ENCODE measurements around the gene MTMR1.

The MTMR1 gene

DNA sequence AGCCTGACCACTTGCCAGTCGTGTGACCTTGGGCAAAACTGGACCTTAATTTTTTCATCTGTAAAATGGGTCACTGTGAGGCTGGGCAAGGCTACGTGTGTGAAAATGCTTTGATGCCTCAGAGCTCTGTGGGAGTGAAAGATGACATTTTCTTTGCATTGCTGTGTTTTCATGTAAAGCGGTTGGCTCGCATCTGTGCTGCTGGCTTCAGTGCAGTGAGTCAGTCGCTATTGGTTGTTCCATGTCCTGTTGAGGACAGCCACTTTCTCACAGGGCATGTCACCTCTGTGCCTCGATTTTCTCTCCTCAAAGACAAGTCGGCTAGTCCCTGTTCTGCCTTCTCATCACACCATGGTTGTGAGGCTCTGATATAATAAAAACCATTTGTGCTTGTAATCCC is 4.4 kb downstream of the MTMR1 start:
- FAIRE-seq = no peak

DNA sequence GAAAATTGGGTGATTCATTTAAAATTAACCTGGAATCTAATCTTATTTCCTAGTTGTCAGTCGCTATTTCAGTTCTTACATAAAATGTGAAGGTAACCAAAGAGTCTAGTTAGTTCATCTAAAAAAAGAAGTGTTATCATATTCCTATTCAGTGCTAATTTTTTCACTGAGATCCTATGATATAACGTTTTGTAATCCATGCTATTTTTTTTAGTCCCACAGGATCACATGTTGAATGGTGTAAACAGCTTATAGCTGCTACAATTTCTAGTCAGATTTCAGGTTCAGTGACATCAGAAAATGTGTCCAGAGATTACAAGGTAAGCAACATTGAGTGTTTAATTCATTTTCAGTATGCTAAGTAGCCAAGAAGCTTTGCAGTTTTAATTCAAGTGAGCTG is 5.8 kb downstream of the MTMR1 start:
- FAIRE-seq = no peak

DNA sequence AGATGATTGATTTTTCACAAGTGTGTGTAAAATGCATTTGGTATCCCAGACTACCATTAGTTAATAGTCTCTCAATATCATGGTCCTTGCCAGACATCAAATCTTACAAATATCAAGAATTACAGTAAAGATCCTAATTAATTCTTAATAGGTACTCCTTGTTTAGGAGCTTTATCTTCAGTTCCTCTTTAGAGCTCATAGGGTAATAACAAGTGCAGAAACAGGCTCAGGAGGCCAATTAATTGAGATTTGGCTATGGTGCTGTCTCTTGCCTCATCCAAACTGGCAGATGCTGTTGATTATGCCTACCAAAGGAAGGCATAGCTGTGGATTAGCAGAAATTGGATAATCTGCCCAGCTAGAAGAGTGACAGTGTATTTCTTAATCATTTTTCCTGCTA is 6.9 kb downstream of the MTMR1 start:
- FAIRE-seq = no peak

DNA sequence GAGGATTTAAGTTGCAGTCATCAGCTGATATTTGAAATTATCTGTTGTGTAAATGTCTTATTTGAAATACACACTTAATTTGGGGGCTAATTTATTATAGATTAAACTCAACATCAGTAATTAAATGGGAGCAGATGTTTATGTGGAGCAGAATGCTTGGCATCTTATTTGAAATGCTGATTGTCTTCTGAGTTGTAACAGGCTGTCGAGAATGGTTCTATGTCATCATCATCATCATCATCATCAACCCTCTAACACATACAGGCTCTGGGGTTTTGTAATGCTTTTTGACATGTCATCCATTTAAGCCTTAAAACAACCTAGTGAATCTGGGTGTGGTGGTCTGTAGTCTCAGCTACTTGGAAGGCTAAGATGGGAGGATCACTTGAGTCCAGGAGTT is 8.2 kb downstream of the MTMR1 start:
- no peak for FAIRE-seq

DNA sequence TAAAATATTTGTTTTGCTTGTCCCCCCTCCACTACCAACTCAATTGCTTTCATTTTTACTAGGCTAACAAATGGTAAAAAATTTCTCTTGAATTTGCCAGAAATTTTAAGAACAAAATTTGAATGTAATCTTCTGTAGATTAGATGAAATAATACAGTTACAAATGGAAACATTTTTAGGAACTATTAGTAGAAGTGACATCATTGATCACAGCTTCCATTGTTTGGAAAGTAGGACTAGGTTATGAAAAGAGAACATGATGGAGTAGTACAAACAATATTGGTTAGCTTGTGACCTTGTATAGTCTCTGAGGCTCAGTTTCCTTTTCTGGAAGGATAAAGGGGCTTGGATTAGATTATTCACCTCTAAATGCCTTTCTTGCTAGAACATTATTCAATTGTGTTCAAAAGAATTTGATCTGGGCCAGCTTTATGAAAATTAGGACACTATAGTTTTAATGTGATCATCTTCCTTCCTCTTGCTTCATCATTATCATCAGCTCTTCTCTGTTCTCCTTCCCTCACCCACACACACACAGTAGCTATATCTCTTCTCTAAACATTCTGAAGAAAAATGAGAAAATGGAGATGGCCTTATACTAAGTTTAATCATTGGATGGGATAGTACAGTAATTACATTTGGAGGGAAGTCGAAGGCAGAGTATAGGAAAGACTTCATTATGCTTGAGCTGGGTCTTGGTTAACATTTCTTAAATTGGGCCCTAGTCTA is 9.9 kb downstream of the MTMR1 start:
- FAIRE-seq = no peak

DNA sequence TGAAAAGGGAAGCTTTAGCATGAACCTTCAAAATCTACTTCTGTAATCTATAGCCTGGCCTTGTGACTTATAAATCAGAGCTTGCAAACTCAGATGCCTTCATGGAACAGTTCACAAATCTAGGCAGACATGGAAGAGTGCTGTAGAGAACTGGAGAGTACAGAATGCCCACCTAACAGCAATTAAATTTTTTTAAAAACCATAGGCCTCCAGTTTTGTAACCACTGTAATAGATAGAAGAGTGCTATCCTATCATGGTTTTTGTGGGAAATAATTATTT is 10.4 kb downstream of the MTMR1 start:
- no peak for FAIRE-seq

DNA sequence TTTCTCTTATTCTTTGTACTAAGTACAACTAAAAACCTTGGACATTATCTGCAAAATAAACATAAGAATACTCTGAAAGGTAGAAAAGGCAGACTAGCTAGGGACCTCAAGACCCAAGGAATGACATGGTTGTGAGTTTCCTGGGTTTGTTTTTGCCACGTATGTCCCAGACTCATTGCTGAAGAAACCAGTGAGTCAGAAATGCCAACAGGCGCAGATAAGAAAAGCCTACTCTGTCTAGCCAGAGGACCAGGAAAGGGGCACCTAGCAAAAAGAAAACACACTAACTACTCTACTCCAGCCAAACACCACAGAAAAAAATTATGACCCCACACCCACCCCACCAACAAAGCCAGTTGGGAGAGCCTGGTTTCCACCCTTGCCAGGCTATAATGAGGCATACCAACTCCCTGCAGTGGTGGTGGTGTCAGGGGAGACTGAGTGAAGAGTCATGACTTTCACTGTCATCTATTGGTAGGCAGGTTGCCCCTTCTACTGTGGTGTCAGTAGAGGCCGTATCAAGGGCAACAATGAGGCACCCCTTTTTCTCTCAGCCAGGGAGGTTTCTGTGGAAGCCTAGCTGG is 10.9 kb downstream of the MTMR1 start:
- no peak for FAIRE-seq

DNA sequence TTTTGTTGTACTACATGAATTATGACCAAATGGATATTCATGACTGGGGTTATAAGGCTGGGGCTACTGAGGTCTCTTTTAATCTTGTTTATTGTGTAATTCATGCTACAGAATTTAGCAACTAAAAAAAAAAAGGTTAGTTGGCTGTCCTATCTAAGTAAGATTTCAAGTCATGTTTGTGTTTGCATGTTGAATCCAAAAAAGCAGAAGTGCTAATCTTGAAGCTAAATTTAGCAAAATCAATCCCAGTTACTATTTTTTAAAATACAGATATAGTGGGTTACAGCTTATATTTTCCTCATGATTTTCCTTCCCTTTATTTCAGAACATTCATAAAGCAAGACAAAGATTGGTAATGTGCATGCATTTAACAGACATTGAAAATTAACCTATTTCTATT is 19.4 kb downstream of the MTMR1 start:
- no peak for FAIRE-seq

DNA sequence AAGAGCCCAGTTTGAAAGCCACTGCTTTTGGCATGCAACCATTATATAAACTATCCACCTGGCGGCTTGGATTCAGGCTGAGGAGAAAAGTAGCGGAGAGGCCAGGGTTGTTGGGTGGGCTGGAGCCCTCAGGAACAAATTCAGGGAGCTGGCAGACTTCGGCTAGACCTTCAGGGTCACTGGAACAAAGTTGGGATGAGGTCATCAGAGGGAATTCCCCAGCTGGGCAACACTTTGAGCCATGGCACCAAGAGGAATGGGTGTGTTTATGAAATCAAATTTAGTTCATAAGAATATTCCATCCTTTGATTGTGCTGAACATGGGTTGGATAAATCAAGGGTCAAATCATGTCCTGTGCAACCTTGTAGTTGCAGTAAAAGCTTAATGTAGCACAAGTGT is 22.0 kb downstream of the MTMR1 start:
- FAIRE-seq = no peak

DNA sequence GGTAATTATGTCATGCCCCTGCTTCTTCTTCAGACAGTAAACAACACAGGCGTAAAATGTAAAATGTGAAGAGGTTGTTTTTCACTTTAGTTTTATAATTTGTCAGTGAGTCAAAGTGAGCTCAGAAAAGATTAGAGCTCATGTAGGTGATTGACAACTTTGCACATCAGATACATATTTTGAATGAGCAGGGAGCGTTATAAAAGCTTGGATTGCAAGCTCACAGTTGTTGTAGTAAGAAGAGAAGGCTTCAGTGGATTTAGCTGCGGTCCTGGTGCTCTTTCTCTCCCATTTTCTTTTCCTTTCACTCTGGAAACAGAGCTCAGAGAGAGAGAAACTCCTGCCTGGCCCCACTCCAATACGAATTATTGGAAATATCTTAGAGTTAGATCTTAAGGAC is 26.4 kb downstream of the MTMR1 start:
- FAIRE-seq = no peak

DNA sequence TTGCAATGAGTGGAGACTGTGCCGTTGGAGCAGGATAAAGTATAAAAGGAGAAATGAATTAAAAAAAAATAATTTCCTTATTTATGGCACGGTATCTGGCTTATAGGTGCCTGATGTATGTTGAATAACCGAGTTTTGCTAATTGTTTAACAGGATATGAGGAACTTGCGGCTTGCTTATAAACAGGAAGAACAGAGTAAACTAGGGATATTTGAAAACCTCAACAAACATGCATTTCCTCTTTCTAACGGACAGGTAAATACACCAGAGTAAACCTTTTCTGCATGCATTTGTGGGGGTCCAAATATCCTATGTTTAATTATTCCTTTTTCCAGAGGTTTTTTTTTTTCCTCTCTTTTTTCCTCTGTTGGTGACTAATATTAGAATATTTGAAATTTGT is 36.8 kb downstream of the MTMR1 start:
- FAIRE-seq = no peak

DNA sequence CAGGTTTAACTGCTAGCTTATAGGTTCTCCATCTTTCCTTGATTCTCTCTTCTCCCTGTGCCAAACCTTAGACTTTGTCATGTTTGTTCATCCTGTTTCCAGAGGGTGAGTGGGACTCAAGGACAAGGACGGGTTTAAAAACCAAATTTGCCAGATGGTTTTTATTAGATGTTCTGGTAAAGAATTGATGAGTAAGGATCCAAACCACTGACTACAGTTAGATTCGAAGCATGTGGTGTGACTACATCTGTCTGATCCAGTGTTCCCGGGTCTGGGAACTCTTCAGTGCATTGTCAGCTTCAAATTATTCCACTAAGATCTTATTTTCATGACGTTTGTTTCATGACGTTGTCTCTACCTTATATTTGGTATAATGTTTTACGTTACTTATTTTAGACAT is 37.5 kb downstream of the MTMR1 start:
- no peak for FAIRE-seq

DNA sequence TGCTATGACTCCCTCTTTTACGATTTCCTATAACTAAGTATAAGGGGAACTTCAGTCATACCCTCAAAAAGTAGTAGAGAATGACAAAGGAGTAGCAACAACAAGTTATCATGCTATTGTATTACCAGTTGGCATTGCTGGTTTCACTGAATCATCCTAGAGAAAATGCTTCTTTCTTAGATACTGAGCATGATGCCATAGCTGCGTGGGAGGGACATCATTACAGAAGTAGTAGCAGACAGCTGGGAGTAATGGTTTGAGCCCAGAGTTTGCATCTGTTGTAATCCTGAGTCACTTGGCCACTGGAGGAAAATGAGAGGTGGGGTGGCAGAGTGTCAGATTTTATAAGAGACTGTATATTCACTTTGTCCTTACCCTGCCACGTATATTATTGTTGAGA is 38.6 kb downstream of the MTMR1 start:
- FAIRE-seq = no peak

DNA sequence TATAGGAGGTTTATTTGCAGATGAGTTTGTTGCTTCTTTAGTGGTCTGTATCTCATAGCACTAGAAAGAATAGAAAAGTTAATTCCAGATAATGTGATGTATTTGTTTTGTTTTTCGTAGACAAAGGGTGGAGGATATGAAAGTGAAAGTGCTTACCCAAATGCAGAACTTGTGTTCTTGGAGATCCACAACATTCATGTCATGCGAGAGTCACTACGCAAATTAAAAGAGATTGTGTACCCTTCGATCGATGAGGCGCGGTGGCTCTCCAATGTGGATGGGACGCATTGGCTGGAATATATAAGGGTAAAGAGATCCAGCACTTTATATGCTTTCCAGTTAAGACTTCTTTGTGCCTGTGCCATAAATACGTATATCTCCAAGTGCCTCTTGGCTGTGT is 43.3 kb downstream of the MTMR1 start:
- FAIRE-seq = no peak

DNA sequence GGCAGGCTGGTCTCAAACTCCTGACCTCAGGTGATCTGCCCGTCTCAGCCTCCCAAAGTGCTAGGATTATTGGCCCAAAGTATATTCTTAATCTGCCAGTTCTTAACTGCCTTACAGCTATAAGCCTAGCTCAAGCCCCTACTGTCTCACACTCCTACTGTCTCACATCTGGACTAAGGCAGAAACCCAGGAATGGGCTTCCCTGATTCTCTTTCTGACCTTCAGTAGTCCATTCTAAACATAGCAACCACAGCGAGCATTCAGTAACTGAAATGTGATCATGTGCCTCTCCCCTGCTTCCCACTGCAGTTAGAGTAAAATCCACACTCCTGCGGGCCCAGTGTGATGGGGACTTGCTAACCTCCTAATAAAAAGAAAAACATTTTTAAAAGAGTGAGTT is 58.9 kb downstream of the MTMR1 start:
- no peak for FAIRE-seq

DNA sequence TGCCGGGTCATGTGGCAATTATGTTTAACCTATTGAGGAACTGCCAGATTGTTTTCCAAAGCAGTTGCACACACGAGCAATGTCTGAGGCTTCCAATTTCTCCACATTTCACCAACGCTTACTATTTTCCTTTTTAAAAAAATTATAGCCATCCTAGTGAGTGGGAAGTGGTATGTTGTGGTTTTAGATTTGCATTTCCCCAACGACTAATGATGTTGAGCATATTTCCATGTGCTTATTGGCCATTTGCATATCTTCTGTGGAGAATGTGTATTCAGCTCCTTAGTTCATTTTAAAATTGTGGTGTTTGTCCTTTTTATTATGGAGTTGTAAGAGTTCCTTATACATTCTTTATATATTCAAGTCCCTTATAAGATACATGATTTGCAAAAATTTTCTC is 60.2 kb downstream of the MTMR1 start:
- no peak for FAIRE-seq

DNA sequence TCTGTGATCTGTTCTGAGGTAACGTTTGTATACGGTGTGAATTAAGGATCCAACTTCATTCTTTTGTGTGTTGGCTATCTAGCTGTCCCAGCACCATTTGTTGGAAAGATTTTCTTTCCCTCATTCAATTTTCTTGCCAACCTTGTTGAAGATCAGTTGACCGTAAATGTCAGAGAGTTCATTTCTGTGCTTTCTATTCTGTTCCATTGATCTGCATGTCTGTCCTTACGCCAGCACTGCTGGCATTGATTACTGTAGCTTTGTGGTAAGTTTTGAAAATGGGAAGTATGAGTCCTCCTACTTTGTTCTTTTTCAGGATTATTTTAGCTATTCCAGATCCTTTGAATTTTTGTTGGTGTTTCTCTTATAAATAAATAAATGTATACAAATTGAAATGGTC is 60.8 kb downstream of the MTMR1 start:
- FAIRE-seq = no peak

DNA sequence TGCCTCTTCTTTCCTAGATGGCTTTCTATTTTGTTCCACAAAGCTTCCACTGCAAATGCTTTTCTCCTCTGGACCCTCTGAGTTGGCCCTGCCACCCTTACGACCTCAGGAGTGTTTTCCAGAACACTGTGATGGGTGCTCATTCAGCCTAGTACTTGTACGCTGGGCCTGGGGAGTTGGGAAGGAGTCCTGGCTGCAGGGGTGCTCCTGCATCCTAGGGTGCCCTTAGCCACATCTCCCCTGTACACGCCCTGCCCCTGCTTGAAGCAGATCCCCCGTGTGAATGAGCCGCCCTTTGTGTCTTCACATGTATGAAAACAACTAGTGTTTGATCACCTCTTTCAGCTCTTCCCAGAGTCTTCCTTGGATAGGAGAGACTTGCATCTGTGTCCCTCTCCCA is 64.2 kb downstream of the MTMR1 start:
- FAIRE-seq = no peak

DNA sequence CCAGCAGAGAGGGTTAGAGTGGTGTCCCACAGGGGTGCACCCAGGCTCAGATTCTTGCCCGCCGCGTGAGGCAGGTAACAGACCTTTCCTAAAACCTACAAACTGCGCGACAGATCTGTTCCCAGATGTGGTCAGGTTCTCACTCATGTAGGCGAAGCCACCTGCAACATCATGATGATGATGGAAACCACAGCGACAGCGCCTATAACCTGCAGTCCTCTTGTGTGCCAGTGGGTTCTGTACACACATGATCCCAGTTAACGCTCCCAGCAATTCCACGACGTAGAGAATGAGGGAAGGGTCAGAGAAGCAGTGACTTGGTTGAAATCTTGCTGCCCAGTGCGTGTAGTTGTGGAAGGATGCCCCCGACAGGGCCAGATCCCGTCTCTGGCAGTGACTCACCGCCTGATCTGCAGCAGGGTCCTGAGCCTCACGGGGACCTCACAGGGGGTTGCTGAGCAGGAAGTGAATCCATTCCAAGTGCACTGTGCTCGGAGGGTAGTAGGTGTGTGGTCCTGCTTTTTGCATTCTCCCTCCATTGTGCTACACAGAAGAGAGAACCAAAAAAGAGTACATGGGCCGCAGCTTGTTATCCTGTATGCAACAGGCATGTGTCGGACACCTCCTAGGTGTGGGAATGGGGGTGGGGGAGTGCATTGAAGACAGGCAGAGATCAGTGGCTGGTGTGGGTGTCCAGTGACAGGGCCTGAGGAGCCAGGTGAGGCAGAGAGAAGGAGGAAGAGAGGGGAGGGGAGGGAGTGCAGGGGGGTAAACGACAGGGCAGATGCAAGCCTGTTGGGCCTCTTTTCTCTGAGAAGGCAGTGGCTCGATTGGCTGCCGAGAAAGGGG is 66.6 kb downstream of the MTMR1 start:
- no peak for FAIRE-seq

DNA sequence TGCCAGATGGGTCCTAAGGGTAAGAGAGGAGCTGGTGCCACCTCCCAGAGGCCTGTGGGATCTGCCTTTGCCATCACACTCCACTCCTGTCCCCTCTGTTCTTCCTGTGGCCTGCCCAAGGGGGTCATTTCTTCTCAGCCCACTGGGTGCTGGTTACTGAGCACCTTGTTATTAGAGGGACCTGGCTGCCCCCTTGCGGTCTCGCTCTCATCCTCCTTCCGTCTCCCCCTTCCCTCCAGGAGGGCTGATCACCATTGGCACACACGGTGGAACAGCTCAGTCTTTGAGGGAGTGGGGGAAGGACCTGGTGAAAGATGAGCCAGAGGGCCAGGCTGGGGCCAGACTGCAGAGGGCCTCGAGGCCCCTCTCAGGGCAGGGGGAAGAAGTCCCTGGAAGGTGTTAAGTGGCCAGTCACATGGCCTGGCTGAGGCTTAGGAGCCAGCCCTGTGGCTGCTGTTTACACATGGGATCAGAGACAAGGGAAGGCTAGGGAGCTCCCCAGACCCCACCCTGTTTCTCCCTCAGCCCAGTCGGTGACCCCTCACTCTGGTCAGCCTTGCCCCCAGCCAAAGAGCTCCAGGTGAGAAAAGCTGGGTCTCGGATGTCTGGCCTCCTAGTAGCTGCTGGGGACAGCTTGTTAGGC is 68.1 kb downstream of the MTMR1 start:
- FAIRE-seq = no peak

DNA sequence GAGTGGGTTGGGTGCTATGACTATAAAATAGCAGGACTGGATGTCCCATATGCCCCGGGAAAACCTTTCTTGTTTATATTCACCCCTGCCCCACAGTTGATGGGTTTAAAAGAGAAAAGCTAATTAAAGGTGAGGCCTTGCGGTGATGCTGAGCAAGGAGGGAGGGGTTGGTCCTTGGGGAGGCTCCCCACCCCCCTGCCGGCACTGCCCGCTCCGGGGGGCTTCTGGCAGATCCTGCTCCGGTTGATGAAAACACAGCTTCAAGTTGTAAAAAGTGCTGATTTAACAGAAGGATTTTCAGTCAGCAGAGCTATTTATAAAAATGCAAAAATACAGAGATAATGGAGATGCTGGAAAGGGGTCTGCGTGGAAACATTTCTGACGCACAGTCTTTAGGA is 68.6 kb downstream of the MTMR1 start:
- no peak for FAIRE-seq

DNA sequence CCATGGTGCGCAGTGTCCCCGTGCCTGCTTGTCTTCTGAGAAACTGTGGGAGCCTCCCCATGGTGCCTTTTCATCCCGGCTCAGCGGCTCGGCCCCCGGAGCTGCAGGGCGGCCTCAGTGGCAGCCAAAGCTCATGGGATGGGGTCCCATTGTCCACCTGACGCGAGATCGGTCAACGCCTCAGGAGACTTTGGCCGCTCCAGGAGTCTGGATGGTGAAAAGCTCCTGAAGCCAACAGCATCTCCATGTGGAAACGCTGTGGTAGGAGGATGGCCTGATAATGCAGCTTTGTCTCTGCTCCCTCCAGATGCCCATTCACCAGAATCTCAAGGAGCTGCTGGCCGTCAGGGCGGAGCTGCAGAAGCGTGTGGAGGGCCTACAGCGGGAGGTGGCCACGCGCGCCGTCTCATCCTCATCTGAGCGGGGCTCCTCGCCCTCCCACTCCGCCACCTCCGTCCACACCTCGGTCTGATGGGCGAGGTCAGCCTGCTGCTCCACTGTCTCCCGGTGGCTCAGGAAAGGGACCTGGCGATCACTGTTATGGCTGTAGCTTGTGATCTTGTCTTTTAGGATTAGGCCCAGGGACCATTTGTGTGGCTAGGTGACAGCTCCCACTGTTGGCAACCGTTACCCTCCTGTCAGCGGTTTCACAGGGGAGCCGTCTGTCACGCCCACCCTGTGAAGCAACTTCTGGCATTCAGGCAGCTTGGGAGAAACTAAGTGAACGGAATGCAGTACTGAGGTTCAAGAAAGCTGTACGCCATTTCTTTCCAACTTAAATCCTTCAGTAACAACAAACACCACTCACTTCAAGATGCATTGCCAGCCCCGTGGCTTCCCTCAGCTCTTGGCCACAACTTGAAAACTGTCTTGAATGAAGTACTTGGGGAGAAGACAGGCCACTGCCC is 69.3 kb downstream of the MTMR1 start:
- no peak for FAIRE-seq

DNA sequence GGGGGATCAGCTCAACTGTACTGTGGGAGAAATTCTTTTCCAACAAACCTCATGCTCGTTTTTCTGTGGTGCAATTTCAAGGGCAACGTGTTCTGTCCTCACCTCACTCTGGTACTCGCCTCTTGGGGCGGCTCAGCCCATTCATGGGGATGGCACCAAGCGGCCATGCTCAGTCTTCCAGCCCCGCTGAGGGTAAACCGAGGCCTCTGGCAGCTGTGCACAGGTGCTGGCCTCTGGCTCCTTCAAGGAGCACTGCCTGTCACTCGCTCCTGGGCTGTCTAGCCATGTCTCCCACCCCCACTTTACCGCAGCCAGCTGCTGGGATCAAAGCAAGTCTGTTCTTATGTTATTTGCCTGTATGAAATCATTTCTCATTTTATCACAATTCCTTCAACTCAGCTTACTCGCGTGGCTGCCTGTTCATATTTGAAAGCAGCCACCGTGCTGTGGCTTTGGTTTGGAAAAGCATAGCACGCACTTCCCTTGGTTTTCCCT is 70.2 kb downstream of the MTMR1 start:
- FAIRE-seq = no peak

All from G401.6 (cell line).